Vein endothelial cell (primary cell): ENCODE data around the gene LY6G6F. TPM values are rescaled to one million over a fixed set of nuclear protein-coding genes. Genes with fewer than 3 reads are reported as not detected.

ENCODE experiments used
- total RNA-seq: library from RNA; depleted of rRNA; stranded (reverse); fragments of >200 nt; gene quantifications from 2 replicates; pipeline ENCODE4 v1.2.3, GENCODE V29; 2012

LY6G6F gene, protein sequence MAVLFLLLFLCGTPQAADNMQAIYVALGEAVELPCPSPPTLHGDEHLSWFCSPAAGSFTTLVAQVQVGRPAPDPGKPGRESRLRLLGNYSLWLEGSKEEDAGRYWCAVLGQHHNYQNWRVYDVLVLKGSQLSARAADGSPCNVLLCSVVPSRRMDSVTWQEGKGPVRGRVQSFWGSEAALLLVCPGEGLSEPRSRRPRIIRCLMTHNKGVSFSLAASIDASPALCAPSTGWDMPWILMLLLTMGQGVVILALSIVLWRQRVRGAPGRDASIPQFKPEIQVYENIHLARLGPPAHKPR
- total RNA-seq, result not detected in 2 replicates

DNA sequence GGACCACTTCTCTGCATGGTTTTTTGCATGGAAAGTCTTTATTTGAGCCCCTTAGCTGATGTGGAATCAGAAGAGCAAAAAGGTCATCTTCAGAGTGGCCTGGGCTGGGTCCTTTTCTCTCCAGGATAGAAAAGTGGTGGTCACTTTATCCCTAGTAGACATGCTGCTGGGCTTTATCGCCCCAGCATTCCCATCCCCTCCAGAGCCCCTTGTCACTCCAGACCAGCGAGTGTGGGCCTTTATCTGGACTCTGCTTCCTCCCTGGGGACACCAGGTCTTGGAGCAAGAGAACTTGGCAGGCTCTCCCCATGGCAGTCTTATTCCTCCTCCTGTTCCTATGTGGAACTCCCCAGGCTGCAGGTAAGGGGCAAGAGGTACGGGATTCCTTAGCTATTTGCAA lies at the start of gene LY6G6F:
TSS of gene LY6G6F (plus strand) at position 268 of the 400 bp plus-strand sequence. CDS start at position 309, 41 bp downstream.

DNA sequence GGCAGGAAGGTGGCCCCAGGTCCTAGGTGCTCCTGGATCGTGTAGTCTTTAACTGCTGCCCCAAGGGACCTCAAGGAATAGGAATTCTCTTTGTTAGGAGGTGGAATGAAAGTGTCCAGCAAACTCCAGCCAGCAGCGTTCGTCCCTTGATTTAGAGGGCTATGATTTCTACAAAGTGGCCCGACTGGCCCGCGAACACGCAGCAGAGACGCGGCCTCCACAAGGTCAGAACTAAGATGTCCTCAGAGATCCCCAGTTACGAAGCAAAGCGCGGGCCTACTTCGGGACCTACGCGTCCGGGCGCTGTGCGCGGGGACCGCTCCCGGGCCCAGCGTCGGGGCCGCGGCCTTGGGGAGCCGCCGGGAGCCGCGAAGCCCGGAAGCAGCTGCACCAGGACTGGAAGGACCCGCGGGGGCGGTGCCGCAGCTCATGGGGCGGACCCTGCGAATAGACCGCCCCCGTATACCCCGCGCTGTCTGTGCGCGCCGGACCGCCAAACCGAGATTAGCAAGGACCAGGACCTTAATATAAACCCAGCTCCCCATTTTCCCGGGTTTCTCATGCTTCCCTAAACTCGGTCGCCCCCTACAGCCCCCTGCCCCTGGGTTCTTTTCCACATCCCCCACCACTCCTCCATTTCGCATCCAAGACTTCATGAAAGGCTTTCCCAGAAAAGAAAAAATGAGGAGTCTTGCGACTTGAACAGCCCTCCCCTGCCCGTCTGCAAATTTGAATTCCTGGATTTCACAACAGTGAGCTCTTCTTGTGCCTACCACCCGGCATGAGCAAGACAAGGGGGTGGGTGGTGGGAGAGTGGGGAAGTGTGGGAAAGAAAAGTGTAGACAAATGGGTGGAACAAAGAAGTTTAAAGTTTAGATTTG lies 46.0 kb upstream of the LY6G6F start, which contains the start of gene C6orf47:
TSS of gene C6orf47 (minus strand) at position 398 of the 881 bp plus-strand sequence. CDS start 831 bp downstream, outside the sequence.

DNA sequence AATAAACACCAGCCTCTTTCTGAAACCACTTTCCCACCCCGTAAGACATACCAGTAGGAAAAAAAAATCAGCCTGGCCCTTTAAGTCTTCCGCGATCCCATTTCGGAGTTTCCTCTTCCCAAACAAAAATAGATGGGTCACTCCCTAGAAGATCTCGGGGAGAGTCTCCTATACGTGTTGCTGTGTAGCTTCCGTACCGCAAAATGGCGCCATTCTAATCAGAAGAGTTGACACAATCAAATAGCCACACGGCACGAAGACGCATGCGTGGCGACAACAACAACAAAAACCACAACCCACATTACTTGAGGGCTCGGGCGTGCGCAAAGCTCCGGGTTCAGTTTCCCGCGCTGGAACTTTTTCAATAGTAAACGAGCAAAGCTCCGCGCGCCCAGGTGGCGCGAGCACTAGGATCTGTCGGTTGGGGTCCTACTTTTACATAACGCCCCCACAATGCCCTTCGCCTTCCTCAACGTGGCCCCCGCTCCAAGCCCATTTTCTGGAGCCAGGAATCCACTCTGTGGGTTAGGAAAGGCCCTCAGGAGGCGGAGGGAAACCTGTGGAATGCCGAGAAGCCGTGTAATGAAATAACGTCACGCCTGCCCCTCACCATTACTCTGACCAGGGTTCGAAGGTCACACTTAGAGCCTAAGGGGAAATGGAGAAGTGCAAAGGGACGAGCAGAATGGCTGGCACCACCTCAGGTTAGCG lies 41.7 kb upstream of the LY6G6F start, which contains the start of gene GPANK1:
TSS of gene GPANK1 (minus strand) at position 208 of the 711 bp plus-strand sequence. CDS start 519 bp downstream, outside the sequence.

DNA sequence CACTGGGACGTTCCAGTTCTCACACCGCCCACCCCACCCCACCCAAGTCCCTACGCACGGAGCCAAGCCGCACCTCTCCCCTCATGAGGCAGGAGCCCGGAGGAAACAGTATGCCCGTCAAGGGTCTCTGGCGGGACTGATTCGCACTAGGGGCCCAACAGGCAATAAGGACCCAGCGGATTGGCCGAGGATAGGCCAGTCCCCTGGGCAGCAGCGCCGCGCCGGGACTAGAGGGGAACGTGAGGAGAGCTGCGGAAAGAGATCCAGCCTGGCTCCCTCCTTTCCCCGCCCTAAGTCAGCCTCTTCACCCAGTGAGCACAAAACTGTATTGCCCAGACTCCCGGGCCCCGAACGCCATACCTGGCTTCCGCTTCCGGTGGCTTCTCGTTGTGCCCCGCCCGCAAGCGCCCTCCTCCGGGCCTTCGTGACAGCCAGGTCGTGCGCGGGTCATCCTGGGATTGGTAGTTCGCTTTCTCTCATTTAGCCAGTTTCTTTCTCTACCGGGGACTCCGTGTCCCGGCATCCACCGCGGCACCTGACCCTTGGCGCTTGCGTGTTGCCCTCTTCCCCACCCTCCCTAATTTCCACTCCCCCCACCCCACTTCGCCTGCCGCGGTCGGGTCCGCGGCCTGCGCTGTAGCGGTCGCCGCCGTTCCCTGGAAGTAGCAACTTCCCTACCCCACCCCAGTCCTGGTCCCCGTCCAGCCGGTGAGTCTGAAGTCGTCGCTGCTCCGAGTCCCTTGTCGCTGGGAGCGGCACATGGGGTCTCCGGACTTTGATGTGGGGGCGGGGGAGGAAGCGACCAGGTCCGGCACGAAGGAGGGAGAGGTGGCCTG lies 40.9 kb upstream of the LY6G6F start, which contains the start of gene CSNK2B:
TSS of gene CSNK2B (plus strand) at position 580 of the 836 bp plus-strand sequence. CDS start 752 bp downstream, outside the sequence.

DNA sequence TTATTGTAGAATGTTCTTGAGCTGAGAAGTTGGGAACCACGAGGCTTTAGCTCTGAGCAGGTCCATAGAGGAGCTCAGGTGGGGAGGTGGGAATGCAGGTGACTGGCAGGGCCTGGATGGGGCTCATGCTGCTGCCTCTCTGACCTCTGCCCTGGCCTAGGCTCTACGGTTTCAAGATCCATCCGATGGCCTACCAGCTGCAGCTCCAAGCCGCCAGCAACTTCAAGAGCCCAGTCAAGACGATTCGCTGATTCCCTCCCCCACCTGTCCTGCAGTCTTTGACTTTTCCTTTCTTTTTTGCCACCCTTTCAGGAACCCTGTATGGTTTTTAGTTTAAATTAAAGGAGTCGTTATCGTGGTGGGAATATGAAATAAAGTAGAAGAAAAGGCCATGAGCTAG lies 37.0 kb upstream of the LY6G6F start, which contains the start of gene LY6G5B:
TSS of gene LY6G5B (plus strand) at position 301 of the 400 bp plus-strand sequence. CDS start 975 bp downstream, outside the sequence.

DNA sequence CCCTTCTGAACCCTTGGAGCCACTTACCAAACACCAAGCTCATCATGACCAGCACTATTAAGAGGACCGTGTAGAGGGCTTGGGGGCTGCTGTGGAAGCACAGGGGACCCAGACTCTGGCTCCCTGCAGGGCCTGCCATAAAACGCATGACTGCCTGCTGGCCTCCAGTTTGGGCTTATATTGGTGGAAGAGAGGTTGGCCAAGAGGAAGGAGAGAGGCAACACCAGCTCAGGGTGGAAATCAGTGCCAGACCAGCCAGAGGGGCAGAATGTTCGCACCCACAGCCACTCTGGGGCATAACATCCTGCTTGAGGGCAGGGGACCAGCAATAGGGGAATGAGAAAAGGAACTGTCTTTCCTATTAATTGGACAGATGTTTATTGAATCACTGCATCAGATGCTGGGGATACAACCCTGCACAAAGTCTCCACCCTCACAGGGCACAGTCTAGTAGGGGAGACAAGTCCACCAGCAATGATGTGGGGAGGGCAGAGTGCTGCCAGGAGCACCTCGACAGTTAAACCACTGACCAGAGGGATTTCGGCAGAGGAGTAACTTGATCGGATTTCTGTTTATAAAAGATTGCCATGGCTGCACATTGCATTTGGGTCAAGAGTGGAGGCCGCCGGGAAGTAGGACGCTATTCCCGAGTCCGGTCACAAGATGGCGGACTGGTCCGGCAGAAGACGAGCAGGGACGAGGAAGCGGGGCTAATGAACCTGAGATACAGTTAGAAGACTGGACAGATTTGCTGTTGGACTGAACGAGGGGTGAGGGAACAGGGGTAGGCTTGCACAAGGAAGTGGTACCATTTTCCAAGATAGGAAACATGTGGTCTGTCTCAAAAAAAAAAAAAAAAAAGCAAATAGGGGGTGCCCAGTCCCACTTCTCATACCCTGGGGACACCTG lies 26.2 kb upstream of the LY6G6F start, which contains the start of gene LY6G5C:
TSS of gene LY6G5C (minus strand) at position 842 of the 909 bp plus-strand sequence. CDS start at position 148, 694 bp downstream.

DNA sequence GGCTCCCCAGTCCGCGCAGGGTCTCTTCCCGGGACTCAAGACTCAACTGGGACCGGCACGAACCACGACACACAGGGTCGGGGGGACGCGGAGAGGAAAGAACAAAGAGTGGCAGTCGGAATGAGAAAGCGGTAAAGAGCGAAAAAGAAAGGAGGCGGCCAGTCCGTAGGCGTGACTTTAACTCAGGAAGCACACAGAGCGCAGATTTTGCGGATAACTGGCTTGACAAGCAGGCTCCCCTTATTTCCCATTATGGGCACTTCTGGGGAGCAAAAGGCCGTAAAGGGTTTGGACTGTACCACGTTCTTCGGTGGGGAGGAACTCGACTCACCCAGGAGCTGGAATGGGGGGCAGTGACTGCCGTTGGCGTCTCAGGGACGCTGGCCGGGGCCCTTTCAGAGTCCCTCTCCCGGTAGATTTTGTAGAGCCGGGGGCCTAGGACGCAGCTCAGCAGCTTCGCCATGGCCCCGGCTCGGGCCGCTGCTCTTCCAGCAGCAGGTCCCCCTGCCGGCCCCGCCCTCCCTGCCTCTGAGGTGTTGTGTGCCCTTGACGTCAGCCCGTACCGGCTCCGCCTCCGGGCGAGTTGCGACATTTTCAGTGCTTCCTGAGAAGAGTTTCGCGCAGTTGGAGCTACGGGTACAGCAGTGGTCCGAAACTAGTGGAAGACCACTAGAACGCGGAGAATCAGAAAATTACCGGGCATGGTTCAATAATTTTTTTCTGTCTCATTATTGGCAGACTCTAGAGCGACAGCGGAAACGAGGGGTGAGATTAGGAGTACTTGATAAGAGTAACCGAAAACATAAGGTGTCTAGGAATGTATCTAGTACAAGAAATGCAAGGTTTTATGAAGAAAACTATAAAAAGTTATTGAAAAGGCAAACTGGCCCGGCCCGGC lies 3.6 kb upstream of the LY6G6F start, which contains the start of gene ABHD16A:
TSS of gene ABHD16A (minus strand) at position 506 of the 898 bp plus-strand sequence. CDS start at position 463, 43 bp downstream.

DNA sequence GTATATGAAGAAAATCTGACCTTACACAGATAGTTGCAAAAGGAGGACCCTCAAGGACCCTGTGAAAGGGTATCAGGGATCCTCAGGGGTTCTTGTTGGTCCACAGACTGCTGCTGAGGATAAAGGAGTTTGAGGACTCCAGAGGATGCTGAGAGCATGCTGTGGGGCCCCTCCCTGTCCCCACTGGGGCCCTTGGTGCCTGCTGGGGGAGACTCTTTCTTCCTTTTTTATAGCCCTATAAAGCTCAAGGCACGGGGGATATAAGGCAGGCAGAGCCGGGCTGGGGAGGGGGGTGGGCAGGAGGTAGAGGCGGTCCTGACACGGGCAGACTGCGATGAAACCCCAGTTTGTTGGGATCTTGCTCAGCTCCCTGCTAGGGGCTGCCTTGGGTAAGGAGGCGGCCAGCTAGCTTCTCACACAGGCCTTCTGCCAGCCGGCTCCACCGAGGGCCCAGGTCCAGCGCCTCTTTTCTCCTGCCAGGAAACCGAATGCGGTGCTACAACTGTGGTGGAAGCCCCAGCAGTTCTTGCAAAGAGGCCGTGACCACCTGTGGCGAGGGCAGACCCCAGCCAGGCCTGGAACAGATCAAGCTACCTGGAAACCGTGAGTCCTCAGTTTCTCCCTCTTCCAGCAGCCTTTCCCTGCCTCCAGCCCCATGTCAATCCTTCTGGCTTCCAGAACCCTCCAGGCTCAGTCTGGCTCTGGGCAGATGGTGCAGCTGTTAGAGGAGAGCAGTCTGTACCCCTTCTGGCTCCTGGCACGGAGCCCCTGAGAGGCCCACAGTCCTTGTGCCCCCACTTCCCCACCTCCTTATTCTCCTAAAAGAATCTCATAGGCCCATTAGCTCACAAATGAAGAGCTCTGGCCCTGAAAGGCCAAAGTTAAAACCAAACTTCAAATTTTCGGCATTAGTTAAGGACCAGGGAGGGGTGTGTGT lies 8.6 kb downstream of the LY6G6F start, which contains the start of gene LY6G6D:
TSS of gene LY6G6D (plus strand) at position 327 of the 937 bp plus-strand sequence. CDS start at position 335, 8 bp downstream.

DNA sequence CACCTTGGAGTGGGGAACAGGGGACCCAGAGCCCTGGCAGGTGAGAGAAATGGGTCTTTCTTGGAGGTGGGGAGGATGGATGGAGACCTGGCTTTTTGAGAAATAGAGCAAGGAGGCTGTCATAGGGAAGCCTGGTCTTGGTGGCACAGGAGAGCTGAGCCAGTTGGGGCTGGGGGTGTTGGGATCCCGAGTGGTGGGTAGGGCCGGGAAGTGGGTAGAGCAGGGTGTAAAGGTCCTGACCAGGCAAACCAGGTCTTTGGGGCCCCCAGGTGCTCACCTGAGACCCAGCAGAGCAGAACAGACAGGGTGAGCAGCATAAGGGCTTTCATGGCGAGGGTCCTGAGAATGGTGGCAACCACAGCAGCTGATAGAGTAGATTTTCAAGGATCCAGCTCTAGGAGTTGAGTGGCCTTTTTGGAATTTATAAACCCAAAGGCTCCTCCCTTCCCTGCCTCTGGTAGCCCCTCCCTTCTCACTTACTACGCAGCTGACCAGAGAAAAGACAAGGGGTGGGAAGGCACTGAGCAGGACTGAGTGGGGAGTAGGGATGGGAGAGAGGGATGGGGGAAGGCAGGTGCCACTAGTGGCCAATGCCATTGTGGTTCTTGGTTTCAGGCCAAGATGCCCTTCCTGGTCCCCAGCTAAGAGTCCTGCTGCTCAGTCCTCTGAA lies 14.8 kb downstream of the LY6G6F start, which contains the start of gene LY6G6C:
TSS of gene LY6G6C (minus strand) at position 396 of the 670 bp plus-strand sequence. CDS start at position 329, 67 bp downstream.

DNA sequence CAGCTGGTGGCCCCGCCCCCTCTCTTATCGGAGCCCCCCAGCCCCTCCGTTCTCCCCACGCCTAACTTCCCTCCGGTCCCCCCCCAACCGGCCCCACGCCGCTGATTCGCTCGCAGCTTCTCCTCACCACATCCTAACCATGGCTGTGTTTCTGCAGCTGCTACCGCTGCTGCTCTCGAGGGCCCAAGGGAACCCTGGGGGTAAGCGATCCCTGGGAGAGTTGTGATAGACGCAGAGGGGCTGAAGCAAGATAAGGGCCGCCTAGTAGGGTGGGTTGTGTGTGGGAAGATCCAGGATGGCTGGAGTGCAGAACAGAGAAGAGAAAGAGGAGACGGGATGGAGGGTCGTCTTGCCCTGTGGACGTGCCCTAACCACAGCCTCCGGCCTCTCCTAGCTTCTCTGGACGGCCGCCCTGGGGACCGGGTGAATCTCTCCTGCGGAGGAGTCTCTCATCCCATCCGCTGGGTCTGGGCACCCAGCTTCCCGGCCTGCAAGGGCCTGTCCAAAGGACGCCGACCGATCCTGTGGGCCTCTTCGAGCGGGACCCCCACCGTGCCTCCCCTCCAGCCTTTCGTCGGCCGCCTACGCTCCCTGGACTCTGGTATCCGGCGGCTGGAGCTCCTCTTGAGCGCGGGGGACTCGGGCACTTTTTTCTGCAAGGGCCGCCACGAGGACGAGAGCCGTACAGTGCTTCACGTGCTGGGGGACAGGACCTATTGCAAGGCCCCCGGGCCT lies 16.7 kb downstream of the LY6G6F start, which contains the start of gene MPIG6B:
TSS of gene MPIG6B (plus strand) at position 129 of the 735 bp plus-strand sequence. CDS start at position 140, 11 bp downstream.

DNA sequence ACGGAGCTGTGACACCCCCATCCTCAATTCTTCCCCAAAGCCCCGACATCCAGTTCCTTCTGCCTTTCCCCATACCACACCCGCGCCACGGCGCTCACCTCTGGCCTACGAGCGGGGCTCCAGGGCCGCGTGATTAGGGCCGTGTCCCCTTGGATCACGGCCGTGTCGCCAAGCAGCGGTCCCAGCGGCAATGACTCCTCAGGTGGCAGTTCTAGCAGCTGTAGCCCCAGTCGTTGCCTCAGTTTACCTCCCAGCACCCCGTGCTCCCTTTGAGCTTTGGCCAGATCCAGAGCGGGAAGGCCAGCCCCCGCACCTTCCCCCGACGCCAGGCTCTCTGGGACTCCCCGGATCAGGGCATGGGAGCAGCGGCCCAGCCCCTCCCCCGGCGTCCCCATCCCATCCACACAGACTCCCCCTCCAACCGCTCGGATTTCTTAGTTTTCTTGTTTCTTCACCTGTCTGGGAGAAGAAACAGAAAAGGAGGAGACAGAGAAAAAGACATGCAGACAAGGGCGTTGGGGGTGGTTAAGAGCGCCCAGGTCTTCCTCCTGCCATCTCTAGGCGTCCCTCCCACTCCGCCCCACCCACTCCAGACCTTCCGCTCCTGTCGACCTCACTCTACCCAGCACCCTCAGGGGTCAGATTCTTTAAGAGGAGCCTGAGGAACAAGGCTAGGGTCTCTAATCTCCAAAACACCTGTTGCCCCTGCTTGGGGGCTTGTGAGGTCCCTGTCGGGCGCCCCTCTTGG lies 22.3 kb downstream of the LY6G6F start, which contains the start of gene DDAH2:
TSS of gene DDAH2 (minus strand) at position 533 of the 748 bp plus-strand sequence. CDS start at position 395, 138 bp downstream.

DNA sequence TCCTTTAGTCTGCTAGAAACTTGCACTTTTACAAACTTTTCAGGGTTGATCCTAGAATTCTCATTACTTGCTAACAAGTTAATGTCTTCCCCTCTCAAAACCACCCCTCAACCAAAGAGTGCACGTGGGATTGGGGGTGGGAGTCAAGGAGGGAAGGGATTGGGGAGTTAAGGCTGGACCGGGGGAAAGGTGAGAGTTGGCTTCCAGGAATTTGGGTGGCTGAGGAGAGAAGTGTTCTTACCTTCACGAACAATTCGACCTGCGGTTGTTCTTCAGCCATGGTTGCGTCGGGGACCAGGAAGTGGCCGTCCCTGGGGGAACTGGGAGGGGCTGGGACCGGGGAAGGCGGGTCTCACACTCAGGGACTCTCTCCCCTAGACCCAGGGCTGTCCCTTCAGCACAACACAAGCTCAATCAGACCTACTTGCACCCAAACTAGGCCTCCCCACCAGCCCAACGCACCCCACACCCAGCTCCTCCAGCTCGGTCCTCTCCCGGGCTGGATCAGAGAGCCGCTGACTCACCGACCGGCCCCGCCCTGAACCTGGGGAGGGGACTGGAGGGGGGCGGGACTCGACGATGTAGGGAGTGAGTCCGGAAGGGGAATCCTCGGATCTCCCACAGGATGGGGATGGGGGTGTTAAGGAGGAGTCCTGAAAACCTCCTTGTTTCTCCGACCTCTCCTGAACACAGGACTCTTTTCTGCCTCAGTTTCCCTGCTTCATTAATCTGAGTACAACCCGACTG lies 29.5 kb downstream of the LY6G6F start, which contains the start of gene CLIC1:
TSS of gene CLIC1 (minus strand) at position 510 of the 747 bp plus-strand sequence. CDS start at position 280, 230 bp downstream.

DNA sequence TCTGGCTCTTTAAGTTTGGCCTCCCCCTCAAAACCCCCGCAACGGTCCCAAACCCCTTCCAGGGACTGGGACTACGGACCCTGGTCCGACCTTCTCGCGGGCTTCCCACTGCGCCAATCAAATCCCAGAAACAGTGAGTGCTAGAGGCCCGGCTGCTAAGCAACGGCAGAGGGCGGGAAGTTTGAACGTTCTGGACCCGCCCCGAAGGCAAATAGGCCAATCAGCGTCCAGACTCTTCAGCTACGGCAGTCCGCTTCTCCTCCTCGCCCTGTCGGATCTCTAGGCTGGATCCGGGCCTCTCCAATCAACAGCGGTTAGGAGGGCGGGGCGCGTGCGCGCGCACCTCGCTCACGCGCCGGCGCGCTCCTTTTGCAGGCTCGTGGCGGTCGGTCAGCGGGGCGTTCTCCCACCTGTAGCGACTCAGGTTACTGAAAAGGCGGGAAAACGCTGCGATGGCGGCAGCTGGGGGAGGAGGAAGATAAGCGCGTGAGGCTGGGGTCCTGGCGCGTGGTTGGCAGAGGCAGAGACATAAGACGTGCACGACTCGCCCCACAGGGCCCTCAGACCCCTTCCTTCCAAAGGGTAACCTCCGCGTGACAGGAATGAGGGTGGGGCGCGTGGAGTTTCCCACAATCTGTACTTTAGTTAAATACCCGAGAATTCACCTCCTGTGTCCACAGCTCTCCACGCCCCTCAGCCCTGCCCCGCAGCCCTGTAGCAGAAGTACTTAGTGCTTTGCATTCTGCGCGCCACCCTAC lies 33.2 kb downstream of the LY6G6F start, which contains the start of gene MSH5:
TSS of gene MSH5 (plus strand) at position 367 of the 758 bp plus-strand sequence. CDS start 462 bp downstream, outside the sequence.

